ENCODE results near the gene CCNJL.

CCNJL gene

DNA sequence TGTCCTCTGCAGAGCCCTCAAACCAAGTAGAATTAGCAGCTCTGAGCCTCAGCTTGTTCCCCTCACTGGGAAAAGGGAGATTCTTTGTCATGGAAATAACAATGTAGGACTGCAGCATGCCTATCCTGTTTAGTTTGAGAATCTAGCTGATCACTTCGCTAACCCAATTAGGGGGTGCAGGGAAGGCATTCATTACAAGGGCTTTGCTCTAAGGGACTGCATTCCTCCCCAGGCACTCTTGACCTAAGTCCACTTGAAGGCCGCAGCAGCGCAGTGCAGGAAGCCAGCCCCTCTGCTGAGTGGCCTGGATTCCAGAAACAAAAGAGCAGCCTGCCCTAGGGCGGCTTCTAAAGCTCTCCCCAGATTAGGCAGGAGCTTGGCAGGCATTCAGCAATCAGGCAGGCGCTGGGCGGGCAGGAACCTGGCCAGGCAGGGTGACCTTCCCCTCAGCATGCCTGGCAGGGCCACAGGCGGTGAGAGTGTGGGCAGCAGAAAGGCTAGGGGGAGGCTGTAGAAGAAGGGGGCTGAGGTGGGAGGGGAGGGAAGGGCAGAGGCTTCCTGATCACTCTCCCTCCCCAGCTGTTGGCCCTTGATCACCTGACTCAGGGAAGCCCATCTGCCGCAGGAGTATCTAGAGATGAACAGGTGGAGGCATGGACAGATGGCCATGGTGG is 24.8 kb downstream of the CCNJL start:
- DNase-seq, result no peak

DNA sequence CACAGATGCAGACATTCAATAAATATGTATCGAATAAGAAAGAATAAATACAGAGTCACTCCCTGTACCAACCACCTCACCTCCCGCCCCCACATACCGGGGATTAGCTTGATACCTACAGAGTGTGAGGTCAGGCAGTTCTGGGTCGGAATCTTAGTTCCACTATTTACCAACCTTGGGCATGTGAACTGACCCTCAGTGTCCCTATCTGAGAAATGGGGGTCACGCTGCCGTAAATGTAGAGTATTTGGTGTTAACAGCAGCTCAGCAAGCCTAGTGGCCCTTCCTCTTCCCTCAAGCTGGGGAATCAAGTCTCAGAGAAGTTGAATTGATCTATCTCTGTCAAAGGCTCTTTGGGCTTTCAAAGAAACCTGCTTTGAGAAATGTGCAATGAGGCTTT is 25.4 kb downstream of the CCNJL start:
- no peak for DNase-seq

DNA sequence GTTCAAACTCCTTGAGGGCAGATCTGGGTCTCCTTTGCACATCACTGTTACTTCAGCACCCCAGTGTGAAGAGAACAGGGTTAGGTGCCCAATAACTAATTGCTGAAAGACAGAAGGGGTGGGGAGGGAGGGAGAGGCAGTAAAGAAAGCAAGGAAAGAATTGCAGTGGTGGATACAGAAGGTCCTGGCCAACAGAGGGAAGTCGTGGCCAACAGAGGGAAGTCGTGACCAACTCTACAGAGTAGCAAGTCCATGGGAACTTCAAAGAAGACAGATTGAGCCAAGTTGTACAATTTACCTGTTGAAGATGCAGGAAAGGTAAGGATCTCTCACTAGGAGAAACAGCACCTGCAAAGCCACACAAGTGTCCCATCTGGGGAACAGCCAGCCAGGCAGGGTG is 27.0 kb downstream of the CCNJL start:
- DNase-seq, result no peak

DNA sequence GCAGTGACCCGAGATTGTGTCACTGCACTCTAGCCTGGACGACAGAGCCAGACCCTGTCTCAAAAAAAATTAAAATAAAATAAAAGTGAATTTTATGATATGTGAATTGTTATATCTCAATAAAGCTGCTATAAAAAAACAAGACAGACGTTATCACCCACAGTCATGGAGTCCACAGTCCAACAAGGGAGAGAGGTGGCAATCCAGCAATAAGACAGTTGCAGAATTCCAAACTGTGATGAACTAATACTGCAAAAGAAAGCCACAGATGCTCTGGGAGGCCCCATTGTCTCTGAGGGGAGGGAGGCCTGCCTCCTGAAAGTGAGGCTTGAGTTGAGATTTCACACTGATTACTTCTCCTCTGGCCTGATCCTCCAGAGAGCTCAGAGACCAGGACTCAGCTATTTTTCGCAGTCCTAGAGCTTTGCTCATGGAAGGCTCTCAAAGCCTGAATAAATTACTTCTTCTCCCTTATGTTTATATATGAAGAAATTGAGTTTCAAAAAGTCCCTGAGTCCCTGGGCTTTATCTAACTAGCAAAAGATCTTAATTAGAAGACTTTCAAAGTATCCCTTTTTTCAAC is 28.0 kb downstream of the CCNJL start:
- no peak for DNase-seq

DNA sequence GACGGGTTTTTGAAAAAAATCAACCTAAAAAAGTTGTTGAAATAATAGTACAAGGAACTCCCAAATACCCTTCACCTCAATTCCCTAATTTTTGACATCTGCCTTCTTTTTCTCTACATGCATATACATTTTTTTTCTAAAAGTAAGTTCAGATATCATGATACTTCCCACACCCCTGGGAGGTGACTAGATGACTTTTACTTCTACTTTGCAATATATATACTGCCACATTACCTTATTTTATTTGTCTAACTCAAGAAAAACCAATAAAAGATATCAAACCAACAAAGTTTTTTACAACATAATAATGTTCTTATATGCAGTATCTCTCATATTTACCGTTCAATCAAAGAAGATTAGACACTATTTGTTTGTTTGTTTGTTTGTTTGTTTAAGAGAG is 31.1 kb downstream of the CCNJL start:
- DNase-seq, result no peak

DNA sequence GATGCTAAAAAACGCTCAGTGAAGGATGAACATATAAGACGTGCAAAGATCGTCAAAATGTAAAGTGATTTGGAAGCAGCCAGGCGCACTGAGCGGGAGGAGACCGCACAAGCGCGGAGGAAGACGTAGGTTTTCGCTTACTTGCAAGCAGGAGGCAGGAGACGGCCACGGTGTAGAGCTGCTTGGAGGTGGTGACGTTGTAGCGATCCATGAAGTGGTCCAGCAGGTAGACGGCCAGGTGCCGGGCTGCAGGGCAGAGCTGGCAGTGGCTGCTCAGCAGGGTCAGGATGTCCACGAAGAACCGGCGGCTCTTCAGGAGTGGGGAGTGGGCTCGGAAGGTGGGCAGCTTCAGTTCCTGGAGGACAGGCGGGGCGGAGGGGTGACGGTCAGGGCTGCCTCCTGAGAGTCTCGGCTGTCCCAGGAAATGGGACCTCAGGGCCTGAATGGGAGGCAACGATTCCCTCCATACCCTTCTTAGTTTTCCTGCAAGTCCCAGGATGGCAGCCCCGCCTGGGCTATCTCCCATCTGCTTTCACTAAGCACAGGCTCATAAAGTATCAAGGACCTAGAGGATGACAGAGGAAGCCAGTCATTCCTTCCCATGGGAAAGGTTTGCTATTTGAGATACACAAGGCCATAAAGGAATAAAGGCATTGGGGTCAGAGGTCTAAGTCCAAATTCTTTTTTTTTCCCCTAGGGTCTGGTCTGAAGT is 31.8 kb downstream of the CCNJL start:
- DNase-seq, result no peak

DNA sequence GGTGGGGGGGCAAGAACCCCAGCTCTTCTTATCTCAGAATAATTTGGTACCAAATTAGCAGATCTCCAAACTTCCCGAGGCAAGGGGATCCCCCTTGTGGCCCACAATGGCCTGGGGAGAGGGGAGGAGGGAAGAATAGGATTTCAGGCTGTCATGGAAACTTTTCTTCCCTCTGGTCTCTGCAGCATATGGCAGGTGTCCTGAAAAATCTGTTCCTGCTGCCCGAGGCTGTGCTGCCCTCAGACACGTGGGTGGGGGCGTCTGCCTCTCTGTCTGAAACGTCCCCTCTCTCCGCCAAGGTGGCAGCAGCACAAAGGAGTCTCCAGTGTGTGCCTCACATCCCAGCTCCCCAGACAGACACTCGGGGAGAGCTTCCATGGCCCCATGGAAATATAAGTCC is 34.0 kb downstream of the CCNJL start:
- DNase-seq, result no peak

DNA sequence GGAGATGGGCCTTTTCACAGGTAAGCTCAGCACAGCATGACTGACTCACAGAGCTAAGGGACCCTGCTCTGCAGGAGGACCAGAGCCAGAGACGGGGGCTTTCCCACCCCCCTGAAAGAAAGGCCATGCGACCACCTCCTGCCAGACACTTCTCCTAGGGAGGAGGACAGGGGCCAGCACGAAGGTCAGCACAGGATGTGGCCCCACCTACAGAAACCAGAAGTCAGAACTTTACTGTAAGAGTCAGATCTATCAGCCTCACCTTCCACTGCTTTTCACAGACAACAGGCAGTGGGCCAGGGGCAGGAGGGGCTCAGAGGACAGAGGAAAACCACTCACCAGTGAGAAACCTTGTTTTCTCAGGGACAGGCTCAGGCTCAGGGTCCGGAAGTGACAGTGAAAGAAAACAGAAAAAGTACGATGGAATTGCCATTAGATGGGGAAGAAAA is 37.9 kb downstream of the CCNJL start:
- no peak for DNase-seq

DNA sequence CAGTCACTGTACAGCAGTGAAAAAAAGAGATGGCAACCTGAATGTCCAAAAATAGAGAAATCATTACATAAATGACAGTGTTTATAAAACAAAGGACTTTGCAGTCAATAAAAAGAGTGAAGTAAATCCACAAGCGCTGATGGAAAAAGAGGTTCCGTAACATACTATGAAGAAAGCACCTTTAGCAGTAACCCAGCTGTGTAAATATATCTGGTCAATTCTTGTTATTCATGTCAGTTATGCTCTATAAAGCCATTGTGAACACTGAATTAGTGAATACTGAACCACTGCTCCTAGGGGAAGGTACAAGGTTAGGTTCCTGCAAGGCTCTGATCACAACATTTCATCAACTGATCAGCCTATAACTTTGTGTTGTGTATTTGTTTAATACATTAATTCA is 39.5 kb downstream of the CCNJL start:
- DNase-seq, result no peak

DNA sequence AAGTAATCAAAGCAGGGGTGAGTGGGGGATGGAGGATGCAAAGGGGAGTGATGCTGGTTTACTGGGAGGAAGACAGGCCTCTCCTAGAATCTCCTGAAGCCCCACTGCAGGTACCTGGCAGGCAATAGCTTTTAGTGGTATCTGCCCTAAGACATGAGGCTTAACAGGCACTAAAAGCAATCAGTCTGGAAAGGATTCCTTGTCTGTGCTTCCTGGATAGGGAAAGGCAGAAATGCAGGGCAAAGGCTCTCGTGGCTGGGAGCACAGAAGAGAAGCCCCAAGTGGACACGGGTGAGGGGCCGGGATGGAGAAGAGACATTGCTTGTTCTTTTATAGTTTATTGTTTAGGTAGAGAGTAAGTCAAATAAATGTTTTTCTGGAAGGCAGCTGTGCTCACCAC is 40.1 kb downstream of the CCNJL start:
- DNase-seq, result no peak

DNA sequence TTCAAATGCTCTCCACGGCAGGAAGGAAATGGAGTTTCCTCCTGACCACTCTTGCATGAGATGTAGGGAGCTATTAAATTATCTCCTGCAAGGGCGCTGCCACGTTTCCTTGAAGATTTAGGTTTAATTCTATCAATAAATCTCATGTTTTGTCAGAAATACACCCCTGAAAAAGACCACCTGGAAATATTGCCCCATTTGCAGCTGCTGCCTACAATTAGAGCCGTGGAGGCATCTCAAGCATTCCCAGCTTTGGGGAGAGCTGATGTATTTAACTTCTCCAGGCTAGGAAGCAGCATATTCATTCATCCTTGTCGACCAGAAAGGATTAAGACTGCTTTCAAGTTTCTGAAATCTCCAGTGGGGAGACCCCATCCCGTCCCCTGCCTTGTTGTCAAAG is 40.5 kb downstream of the CCNJL start:
- no peak for DNase-seq

DNA sequence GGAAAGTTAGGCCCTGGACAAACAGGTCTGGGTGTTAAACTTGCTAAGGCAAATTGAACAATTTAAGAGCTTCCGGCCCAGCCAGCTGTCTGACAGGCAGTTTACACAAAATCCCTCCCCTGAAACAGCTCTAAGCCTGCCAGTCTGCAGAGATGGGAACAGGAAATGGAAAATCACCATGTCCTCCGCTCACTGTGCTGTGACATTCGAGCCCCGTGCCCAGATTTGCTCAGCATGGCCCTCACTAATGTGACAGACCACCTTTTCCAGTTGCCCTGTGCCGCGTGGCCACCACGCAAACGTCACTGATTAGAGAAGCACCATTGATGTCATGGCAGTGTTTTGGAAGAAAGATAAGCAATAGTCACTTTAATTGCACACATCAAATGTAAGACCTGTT is 41.0 kb downstream of the CCNJL start:
- no peak for DNase-seq

DNA sequence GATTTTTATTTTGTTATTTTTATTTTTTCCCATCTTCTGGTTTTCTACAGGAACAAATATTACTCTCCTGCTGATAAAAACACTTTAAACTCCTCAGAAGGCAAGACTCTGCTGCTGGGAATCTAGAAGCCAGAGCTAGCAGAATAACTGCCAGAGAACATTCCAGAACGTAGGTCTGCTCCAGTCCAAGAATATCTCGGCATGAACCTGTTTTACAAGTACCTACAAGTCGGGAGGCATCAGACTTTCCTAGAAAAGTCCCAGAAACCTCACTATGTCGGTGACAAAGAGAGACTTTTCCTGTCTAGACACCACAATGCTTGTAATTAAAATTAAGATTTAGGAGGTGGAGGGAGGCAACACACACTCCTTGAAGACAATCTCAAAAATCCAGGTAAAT is 41.7 kb downstream of the CCNJL start:
- DNase-seq, result no peak

DNA sequence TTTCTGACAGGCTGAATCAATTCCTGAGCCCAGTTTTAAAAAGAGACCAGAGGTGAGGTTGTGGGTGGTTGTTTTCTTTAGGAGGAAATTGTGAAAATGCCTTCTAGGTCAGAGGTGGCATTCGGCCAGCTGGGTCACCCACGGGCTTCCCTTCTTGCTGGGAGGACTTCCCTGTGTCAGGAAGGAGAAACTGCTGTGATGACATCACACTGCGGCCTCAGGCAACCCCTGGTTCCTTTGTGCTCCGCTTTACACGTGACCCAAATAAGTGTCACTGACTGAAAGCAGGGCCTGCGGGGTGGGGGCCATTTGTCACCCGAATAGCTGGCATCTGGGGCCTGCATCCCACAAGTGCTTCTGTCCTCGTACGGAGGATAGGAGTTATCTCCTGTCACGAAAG is 43.3 kb downstream of the CCNJL start:
- peak; percentile 30 for DNase-seq

DNA sequence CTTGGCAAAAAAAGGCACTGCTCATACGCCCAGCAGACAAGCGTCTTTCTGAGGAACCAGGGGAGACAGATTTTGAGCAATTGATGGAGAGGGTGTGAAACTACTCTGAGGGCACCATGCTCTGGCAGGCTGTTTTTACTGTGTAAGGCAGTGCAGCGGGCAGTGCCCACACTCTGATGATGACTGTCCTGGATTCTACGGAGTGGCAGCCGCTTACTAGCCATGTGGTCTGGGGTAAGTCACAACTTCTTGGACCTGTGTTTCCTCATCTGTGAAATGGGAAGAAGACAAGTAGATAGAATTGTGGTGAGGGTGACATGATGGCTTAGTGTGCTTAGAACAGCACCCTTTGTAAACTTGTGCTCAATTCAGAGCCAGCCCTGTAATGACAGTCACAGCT is 44.2 kb downstream of the CCNJL start:
- DNase-seq, result no peak

DNA sequence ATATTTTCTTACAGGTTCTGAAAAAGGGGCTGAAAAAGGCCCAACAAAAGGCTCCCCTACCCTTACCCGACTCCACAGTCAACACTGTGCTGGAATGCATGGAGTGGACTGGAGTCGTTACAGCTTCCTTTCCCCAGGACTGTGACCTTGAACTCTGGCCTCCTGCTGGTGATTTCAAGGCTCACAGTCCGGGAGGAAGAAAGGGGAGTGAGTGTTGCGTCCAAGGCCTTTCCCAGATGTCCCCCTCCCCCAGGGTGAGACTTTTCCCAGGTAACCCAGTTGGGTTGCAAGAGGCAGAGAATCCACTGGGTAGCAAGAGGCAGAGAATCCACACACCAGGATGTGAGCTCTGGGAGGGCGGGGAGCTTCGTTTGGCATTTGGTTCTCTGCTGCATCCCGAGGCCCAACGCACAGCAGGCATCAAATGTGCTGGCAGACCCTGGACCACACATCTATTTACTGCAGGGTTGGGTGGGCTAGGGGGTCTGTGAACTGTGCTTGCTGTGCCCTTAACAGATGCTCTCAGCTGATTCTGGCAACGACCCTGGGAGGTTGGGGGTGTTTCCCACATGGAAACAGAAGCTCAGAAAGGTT is 45.5 kb downstream of the CCNJL start:
- DNase-seq, result no peak

DNA sequence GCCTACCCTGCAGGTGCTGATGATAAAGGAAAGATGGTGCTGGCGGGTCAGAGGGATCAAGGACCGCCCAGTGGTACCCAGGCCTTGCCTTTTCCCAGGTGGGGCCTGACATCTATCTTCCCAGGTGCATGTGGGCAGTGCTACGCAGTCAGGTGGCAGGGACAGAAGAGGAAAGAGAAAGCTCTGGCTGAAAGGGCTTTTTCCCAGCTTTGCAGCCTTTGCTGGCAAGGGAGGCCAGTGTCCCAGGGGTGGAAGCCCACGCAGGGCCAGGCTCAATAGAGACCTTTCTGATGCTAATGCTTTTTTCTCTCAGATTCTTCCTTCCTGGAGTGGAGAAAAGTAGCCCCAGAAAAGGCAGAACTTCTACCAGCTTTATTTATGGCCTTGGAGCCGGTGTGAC is 46.3 kb downstream of the CCNJL start:
- DNase-seq, result no peak

DNA sequence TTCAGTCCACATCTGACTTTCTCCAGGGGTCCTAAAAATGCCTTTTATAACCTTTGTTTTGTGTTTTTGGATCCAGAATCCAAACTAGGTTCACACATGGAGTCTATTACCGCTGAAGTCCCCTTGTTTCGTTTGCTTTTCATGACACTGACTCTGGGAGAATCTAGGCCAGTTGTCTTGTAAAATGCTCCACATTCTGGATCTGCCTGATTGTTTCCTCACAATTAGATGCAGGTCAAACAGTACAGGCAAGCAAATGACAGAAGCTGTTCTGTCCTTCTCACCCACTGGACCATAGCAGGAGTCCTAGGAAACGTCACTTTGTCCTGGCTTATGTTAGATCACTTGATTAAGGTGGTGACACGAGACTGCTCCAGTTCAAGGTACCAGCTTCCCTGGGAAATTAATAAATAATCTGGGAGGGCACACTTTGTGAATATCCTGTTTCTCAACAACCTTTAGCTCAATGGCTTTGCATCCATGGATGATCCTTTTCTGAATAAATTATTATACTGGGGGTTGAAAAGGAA is 49.0 kb downstream of the CCNJL start:
- DNase-seq, result no peak

DNA sequence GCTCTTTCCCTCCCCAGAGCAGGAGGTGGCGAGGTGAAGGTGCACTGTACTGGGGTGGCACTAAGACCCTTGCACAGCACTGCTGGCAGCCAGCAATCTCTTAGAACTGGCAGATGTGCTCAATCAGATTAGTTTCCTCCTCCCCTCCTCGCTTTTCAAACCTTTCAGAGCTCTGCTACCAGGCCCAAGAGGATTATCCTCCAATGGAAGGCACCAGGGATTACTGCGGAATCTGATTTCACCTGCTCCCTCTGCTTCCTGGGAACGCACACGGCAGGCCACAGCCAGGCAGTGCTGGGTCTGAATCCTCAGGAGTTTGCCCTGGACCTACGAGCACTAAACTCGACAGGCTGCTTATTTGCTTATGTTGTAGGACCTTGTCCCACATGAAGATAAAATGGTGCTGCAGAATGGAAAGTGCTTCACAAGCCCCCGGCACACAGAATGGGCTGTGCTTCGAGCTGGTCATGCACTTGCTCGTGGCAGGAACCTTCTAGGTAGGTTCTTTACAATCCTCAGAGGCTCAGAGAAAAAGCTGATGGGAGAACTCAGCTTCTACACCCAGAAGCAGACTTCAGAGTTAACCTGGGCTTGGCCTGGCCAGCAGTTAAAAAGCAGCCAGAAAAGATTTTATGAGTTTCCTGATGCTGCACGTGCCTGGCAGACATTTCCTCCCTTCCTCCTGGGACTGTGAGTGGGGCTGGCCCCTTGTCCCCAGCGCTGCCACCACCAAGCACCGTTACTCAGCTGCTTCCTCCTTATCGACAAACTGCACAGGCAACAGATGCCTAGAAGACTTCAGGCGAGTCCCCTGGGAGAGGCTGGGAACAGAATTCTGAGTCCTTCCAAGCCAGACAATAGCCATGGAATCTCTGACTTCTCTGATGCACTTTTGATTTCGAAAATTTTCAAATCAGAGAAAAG is 50.0 kb downstream of the CCNJL start:
- no peak for DNase-seq

DNA sequence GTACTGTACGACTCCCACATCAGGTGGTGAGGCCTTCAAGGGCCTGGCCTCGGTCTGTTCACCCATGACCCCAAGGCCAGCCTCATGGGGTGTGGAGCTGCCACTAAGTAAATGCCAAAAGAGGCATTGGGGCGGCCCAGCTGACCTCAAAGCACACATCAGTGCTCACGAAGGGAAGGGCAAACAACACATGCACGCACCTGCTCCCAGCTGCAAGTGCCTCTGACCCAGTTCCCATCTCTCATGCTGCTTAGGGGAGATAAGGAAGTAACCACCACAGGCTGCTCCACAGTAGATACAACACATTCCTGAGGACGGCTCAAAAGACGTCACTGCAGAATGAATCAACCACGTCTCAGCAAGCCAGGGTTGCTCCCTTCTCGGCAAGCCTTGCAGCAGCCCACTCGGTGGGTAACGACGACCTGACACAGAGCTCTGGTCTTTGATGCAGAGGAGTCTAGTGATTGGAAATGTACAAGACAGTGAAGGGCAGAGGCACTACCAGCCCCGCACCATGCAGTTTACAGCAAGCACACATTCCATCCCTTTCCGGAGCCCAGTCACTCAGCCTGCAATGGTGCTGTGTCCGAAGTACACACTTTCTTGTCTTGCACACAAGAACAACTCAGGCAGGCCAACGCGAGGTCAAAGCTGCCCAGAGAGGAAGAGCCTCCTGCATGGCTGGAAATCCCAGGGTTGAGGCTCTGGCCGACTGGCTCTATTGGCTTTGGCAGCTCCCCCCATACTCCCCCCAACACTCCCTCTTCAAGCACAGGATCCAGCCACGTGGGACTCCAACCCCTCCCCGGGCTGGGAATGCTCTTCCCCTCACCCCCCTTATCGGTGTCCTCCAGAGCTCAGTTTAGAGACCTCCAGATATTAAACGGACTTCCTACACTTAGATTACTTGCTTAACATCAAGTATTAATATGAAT is 51.2 kb downstream of the CCNJL start:
- DNase-seq, result no peak

DNA sequence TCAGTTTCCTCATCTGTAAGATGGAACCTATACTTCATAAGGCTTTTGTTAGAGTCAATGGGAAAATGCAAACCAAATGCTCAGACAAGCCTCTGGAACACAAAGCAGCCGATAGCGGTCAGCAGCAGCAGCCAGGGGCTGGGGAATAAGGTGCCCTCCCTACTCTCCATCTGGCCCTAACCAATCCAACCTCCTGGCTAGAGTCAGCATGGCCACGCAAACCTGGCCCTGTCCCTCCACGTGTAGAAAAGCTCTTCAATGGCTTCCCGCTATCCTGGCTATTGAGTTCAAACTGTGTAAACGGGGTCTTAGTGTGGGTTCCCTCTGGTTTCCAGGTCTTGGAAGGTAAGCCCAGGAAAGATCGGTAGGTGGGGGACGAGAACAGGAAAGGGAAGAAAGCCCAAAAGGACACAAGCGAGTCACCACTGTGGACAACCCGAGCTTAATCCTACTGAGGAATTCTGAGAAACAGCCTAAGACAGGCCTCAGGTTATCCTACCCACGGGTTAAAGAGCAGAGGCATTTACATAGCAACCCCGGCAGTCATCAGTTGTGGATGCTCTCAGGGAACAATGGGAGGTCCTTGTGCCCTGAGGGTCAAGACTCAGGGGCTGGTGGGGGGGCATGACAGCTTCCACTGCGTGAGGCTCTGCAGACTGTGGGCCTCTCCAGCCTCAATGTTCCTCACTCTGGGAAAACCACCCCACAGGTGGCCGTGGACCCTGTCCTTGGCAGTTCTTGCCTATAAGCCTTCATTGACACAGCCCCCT is 52.2 kb downstream of the CCNJL start:
- DNase-seq, result no peak

Measured in CD4-positive, alpha-beta T cell treated with Interleukin-17A for 1 hour (primary cell).